Mesodermal cell (in vitro differentiated cells): ENCODE results near the gene TEX29.

ENCODE experiments used
- H3K27ac ChIP-seq: 2 replicates; pipeline ENCODE4 v1.7.0; 2013; ENCODE audit warnings: mild to moderate bottlenecking, low read depth, low read length, moderate library complexity; ENCODE audit not compliant: severe bottlenecking
- H3K36me3 ChIP-seq: 2 replicates; pipeline ENCODE4 v1.7.1; 2013; ENCODE audit warnings: mild to moderate bottlenecking, low read length, moderate library complexity; ENCODE audit not compliant: control insufficient read depth, insufficient read depth
- H3K4me1 ChIP-seq: one replicate; pipeline ENCODE4 v1.7.1; 2013; ENCODE audit warnings: mild to moderate bottlenecking, low read length; ENCODE audit not compliant: insufficient read depth, control insufficient read depth, poor library complexity, severe bottlenecking
- H3K4me3 ChIP-seq: 2 replicates; pipeline ENCODE4 v1.7.0; 2013; ENCODE audit warnings: low read length, control low read depth, mild to moderate bottlenecking; ENCODE audit not compliant: insufficient read depth, poor library complexity, severe bottlenecking; ENCODE audit errors: extremely low read depth
- H3K9me3 ChIP-seq: 2 replicates; pipeline ENCODE4 v1.7.1; 2013; ENCODE audit warnings: mild to moderate bottlenecking, low read length, moderate library complexity; ENCODE audit not compliant: control insufficient read depth
- WGBS, 2 experiments: methylation state at CpG; one replicate each; pipeline ENCODE4 v1.1.5; 2013; ENCODE audit warnings: missing lambda C conversion rate in 2 of 2; ENCODE audit not compliant: insufficient coverage in 2 of 2; 5-methylcytosine and 5-hydroxymethylcytosine counted together

TEX29 gene

DNA sequence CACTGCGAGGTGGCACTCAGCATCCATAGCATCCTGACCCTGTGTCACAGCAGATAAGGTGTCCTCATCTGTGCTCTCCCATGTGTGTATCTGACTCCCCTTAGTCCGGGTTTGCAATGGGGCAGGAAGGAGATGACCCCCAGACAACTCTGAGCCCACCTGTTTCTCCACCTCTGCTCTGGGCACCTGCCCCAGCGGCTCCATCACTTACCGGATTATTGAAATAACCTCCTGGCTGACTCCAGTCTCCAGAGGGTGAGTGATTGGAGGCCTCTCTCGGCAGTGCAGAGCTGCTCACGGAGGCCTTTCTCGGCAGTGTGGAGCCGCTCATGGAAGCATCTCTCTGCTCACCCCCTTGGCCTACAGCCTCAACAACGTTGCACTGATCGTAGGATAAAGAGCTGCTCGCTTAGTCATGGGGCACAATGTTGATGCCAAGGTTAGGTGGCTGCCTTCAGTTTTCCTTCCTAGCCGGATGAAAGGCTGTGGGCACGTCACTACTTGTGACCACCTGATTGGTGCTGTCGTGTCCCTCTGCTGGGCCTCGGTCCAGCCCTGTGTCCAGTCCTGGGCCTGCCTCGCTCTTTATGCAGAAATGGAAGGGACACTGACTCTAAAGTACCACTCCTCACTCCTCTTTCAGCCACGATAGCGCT is 67.6 kb downstream of the TEX29 start:
- Histone ChIP-seq H3K4me1 (no peaks in the 10 kb centered on the region), H3K9me3 (no peaks in the 10 kb centered on the region), H3K4me3 (no peak overlapping the region), H3K36me3 (no peaks in the 10 kb centered on the region), H3K27ac (no peak overlapping the region)
- WGBS, 2 experiments: 90 to 91% methylated on average over 16 to 17 of the region's 18 CpGs

DNA sequence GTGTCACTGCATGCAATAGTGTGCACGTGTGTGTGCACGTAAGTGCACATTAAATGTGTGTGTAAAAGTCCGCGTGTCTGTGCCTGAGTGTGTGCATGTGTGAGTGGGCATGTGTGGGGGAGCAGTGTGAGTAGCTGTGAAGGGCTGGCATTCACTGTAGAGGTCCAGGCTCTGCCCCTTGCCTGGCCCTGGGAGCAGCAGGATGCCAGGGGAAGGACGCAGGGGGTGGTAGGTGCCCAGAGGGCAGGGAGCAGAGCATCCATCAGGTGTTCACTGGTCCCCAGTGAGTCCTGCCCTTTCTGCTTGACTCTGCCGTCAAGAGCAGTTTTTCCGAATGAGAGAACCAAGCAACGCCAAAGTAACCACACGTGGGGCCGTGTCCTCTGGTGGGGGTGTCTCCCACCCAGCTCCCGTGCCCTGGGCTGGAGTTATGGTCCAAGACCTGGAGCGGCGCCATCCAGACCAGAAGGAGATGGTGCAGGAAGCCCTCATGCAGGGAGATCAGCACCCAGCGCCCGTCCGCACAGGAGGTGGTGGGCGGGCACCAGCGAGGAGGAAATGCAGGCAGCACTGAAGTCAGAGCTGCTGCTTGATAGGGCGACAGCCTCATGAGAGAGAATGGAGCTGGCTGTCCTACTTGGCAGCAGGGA is 68.5 kb downstream of the TEX29 start:
- H3K4me1 ChIP-seq: no peaks in the 10 kb centered on the region
- no peak overlapping the region for H3K4me3 ChIP-seq
- H3K9me3 ChIP-seq: no peaks in the 10 kb centered on the region
- WGBS, 2 experiments: 91 to 97% methylated on average over 15 to 19 of the region's 19 CpGs
- no peak overlapping the region for H3K27ac ChIP-seq
- H3K36me3 ChIP-seq: no peaks in the 10 kb centered on the region

DNA sequence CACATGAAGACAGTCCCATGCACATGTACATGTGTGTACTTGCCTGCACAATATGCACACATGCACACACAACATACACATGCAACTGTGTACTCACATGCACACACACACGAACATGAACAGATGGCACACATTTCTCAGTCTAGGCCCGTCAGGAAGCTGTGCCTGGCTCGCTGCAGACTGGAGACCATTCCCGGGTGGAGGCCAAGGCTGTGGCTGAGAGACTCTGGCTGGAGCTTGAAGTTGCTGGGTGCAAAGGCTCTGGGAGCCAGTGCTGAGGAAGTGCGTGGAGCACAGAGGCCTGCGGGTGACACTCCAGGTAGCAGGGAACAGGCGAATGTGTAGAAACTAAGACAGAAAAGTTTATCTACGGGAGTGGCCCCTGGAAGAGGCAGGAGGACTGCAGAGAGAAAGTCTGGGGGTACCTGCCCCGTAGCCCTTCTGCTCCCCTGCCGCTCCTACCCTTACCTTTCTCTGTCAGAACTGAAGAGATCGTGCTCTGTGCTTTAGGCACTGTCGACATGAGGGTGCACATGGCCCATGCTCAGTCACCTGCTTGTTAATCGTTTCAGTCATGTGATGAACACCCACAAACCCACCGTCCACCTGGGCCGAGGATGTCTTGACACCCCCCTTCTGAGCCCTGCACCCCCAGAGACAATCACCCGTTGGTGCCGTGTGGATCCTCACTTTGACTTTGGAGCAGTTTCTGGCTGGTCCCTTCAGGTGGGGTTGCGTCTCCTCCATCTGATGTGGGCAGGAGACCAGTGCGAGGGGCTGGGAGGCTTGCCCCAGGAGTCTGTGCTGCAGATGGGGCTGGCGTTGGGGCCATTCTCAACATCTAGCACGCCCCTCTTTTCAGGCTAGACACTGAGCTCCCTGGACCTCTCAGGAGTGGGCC is 69.4 kb downstream of the TEX29 start:
- H3K4me1 ChIP-seq: no peaks in the 10 kb centered on the region
- H3K9me3 ChIP-seq: no peaks in the 10 kb centered on the region
- H3K4me3 ChIP-seq: no peak overlapping the region
- WGBS, 2 experiments: 82 to 83% methylated on average over 19 to 20 of the region's 21 CpGs
- no peak overlapping the region for H3K27ac ChIP-seq
- H3K36me3 ChIP-seq: no peaks in the 10 kb centered on the region

DNA sequence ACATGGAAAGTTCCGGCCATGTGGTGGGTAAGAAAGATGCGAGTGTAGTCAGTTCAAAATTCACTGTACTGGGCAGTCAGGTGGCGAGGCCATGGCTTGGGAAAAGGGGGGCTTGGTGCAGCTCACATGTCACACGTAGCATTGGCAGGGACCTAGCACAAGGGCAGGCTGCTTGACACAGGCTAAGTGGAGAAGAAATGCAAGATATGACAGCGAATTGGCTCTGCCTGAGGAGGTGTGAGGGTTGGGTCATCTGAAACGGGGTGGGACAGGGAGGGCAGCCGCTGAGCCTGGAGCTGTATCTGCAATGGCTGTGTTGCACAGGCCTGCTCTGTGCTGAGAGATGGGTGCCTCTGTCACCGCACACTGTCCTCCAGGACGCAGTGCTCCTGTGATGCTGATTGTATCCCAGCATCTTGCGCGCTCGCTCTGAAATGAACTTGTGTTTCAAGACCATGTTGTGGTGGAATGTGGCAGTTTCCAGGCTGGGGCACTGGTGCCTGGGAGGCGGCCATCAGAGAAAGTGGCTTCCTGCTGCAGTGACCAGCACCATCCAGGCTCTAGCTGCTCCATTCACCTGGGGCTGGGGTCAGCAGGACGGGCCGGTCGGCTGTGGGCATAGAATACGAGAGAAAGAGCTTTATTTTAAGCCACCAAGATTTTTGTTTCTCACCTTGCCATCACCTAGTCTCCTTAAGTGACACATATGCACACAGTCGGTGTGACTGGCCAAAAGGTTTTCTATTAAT is 70.3 kb downstream of the TEX29 start:
- no peaks in the 10 kb centered on the region for H3K4me1 ChIP-seq
- no peaks in the 10 kb centered on the region for H3K36me3 ChIP-seq
- no peak overlapping the region for H3K27ac ChIP-seq
- H3K9me3 ChIP-seq: no peaks in the 10 kb centered on the region
- no peak overlapping the region for H3K4me3 ChIP-seq
- 90 to 92% methylated on average over 18 of the region's 18 CpGs for WGBS, 2 experiments

DNA sequence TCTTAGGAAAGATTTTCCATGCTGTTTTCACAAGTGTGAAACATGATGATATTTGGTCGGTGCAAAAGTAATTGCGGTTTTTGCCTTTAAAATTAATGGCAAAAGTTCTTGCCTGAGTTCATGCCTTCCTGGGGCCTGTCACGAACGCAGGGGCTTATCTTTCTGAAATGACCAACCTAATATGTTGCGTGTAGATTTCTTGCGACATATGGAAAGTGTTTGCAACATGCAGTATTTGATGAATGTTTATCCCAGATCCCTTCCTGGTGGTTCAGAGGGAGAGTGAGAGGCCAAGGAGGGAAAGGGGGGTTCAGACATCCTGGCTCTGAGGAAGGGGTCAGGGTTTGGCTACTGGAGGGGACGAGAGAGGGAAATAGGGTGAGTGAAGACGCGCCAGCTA is 72.0 kb downstream of the TEX29 start:
- H3K36me3 ChIP-seq: no peaks in the 10 kb centered on the region
- H3K4me1 ChIP-seq: no peaks in the 10 kb centered on the region
- no peak overlapping the region for H3K4me3 ChIP-seq
- H3K27ac ChIP-seq: no peak overlapping the region
- WGBS, 2 experiments: 84 to 92% methylated on average over 9 of the region's 9 CpGs
- H3K9me3 ChIP-seq: no peaks in the 10 kb centered on the region

DNA sequence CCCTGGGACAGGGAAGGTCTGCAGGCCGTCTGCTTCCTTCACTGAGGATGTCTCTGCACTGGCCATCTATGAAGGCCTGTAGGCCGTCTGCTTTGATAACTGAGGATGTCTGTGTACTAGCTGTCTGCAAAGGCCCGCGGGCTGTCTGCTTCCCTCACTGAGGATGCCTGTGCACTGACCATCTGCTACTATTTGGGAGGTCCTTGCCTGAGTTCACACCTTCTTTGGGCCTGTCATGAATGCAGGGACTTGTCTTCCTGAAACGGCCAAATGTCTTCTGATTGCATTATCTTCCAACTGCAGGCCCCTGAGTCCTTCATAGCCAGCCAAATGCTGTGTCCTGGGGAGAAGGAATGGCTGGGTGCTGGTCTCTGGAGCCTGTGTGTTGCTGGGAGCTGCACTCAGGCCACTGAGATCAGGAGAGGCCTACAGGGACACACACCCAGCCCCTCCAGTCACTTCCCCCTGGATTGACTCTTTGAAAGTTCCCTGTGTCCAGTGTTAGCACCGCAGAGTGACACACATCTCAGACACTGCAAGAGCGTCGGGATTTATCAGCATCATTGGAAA is 72.9 kb downstream of the TEX29 start:
- H3K4me3 ChIP-seq: no peak overlapping the region
- no peak overlapping the region for H3K27ac ChIP-seq
- no peaks in the 10 kb centered on the region for H3K4me1 ChIP-seq
- no peaks in the 10 kb centered on the region for H3K36me3 ChIP-seq
- 77 to 91% methylated on average over 7 to 8 of the region's 8 CpGs for WGBS, 2 experiments
- no peaks in the 10 kb centered on the region for H3K9me3 ChIP-seq
